COR-L47 (cell line): Measurements from ENCODE around the gene MOB2.

Experiments used
- DNase-seq: peaks from one replicate; lab custom pipeline; 2025; lab: John Stamatoyannopoulos, UW

The MOB2 gene

DNA sequence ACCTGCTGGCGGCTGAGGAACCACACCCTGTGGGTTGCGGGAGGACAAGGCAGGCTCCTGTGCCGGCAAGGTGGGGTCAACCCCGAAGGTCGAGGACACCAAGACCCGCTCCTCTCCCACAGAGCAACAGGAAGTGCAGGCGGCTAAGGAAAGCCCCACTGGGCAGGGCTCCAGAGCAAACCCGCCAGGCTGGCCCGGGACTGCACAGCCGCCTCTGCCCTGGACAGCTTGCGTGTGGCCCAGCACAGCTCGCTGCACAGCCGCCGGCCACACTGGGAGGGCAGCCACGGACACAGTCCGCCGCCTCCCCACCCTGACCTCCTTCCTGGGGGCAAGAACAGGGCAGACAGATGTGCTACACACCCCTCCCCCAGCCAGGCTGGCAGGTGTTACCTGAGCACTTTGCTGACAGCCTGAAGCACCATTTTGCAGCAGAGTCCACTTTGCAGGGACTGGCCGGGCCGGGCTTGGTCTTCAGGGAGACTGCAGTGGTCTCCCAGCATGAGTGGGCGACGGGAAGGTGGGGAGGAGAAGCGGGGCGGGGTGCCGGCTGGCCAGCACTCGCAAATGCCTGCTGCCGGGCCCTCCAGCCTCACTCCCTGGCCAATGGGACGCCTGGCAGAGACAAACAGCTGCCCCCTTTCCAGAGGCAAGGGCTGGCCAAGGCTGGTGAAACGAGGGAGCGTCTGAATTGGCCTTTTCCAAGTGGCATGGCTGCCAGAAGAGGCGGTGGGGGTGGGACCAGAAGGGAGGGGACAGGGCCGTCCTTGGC is at the start of gene MOB2:
Gene MOB2 (minus strand): TSS at position 726 of the 772 bp plus-strand sequence. CDS start 223 bp downstream, at position 503.
- no peak for DNase-seq

GRCh38 chr11:1534682-1535081 is 48.1 kb upstream of the MOB2 start:
- no peak for DNase-seq

DNA sequence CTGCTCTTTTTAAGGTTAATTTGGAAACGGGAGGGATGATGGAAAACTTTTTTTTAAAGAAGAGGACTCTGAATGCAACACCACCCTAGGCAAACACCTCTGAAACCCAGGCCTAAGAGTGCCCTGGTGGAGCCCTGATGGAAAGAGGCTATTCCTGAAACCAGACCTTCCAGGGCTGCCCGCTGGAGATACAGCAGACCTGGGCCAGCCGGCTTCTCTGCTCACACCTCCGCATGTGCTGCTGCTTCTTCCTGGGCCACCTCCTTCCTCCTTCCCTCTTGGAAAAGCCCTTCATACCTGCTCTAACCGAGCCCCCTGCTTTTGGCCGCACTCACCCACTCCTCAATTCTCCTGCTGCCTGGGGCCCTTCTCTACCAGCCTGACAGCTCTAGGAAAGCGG is 47.6 kb upstream of the MOB2 start:
- DNase-seq, result no peak

DNA sequence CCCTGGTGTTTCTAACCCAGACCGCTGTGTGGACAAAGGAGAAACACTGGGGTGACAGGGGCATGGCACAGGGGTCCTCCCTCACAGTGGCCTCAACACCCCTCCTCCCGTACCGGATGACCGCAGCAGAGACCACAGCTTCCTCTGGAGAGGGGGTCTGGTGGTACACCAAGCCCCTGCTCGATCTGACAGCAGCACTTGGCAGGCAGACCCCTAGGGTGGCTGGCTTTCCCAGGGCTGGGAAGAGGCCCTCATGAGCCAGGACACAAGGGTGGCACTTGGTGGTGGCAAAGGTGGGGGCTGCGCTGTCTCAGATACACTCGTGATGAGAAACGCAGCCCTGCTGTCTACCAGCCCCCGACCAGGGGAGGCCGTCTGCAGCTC is 46.8 kb upstream of the MOB2 start:
- no peak for DNase-seq

GRCh38 chr11:1532606-1533341 is 46.2 kb upstream of the MOB2 start:
- DNase-seq, result no peak

- DNase-seq, result no peak
Observed at GRCh38 chr11:1532014-1532586, 45.5 kb upstream of the MOB2 start.

- DNase-seq, result no peak
Observed at GRCh38 chr11:1531449-1532013, 45.0 kb upstream of the MOB2 start.

GRCh38 chr11:1530686-1531448 is 44.3 kb upstream of the MOB2 start:
- DNase-seq, result no peak

GRCh38 chr11:1529774-1530173 is 43.2 kb upstream of the MOB2 start:
- DNase-seq, result no peak

DNA sequence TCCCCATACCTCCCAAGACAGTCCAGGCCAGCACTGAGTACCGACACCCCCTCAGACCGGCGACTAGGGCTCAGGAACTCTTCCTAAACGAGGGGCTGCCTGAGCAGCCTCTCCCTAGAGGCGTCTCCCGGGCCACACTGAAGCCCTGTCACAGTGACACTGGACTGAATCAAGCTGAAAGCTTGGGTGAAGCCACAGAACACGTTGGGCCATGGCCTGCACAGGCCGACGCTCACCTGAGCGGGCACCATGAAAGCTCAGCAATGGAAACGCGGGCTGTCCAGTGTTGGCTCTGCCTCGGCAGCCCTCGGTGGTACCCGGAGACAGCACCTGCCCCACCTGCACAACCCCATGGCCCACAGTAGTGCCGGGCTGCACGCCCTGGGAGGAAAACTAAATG is 42.7 kb upstream of the MOB2 start:
- DNase-seq, result no peak

DNA sequence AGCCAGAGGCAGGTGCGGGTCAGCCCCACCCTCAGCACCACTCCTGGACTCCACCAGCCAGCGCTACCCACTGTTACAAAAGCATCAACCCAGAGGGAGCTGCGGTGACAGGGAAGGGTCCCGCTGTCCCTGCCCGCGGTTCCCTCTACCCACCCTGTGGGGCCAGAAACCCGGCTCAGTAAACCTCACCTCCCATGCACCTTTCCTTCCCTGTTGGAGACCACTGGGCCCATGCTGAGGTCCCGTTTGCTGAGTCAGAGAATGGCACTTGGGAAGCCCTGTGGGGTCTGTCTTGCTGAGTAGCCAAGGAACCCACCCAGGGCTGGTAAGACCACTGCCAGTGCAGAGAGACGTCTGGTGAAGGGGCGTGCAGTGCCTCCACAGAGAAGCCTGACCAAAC is 42.1 kb upstream of the MOB2 start:
- no peak for DNase-seq

DNA sequence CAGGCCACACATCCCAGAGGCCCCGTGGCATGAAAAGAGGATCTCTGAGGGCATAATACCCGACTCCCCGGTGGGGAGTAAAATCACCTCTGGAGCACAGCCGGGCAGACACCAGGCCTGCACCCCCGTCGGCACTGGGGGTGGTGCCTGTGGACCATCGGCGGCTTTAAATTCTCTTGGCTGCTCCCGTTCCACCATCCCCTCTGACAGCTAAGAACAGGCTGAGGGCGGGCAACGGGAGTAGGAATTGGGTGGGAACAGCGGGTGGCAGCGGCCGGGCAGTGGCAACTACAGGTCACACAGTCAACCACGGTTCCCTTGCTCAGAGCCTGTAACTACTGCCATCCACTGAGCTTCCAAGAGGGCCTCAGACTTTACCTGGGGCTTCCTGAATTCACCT is 40.2 kb upstream of the MOB2 start:
- no peak for DNase-seq

- DNase-seq, result no peak
Observed at GRCh38 chr11:1523779-1524178, 37.2 kb upstream of the MOB2 start.

GRCh38 chr11:1523077-1523476 is 36.5 kb upstream of the MOB2 start:
- DNase-seq, result no peak

DNA sequence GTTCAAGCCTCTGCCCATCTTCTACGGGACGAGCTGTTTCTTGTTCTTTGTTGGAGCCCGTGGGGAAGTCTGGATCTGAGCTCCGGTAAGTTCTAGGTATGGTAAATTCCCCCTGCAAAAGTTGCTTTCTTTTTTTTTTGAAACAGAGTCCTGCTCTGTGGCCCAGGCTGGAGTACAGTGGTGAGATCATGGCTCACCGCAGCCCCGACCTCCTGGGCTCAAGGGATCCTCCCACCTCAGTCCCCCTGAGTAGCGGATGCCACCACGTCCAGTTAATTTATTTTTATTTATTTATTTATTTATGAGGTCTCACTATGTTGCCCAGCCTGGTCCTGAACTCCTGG is 35.5 kb upstream of the MOB2 start:
- DNase-seq, result no peak

GRCh38 chr11:1521382-1522080 is 35.0 kb upstream of the MOB2 start:
- no peak for DNase-seq

DNA sequence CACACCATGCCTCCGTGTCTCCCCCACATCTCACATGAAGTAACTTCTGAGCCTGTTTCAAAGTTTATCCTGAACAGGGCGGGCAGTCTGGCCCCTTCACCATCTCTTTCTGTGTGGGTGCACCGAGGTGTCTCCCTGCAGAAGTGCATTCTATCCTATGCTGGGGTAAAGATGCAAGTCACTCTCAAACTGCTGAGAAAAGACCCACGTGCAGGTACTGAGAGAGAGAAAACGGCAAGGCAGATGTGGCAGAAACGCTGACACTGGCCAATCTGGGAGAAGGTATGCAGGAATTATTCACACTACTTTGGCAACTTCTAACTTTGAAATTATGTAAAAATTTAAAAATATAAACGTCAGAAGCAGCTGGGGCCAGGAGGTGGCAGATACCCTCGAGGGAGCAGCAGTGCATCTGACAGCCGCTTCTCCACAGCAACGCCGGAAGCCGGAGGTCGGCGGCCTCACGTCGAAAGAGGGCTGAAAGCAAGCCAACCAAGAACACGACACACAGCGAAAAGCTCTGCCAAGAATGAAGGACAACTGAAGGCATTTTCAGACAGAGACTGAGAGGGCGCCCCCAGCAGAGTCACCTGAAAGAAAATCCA is 34.2 kb upstream of the MOB2 start:
- no peak for DNase-seq

- no peak for DNase-seq
Observed at GRCh38 chr11:1520209-1520662, 33.7 kb upstream of the MOB2 start.

DNA sequence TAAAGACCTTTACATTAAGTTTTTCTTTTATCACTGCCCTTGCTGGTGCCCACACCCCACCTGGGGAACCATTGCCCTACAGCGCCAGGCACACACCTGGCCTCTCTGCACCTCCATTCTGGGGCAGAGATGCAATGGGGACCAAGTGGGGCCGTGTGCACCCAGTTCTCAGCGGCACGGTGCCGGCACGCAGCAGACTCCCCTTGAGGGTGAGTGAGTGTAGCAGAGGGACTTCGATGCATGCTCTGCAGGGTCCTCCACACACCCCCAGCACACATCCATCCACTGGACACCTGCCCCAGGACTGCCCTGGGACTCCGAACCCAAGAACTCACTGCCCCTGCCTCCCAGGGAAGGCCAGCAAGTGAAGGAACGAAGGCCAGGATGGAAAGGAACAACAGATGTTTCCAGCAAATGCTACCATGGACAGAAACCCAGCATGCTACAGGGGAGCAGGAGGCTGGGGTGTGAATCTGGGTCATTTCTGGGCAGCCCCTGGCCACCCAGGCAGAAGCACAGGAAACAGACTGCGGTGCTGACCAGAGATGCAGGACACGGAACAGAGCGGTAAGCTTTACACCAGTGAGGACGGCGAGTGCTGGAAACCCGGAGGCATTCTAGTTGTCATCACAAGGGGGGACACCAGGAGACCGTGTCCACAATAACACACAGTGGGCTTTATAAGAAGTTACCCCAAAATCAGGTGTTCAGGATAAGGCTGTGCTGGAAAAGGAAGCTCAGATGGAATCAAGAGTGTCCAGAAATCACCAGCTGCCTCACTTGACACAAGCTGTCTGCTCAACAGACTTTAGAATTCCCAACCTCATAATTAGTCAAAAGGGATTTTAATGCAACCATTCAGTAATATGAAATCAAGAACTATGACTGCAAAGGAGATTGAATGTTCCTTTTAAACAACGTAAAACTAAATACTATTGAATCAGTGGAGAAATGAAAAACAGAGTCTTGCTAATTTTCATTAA is 32.7 kb upstream of the MOB2 start:
- DNase-seq, result no peak

- no peak for DNase-seq
Observed at GRCh38 chr11:1518301-1518700, 31.7 kb upstream of the MOB2 start.
